GM19324 (cell line): ENCODE data around the gene TGFB3.

Experiments used
- ATAC-seq: cut with Tn5 transposase; IDR thresholded peaks from one replicate; pipeline ENCODE4 v1.9.1; 2021; ENCODE audit warnings: mild to moderate bottlenecking, moderate library complexity; ENCODE audit not compliant: unreplicated experiment, low FRiP score

The TGFB3 gene

GRCh38 chr14:75910048-75910447, 71.7 kb downstream of the TGFB3 start:
- ATAC-seq, result no peak

GRCh38 chr14:75909630-75910029, 72.2 kb downstream of the TGFB3 start:
- no peak for ATAC-seq
